NCI-H345 (cell line): Measurements from ENCODE around the gene NIBAN1.
"Not testable (repeated sequence)": the region's sequence is repeated elsewhere in the genome, so short reads cannot be mapped to it uniquely, and the experiment has no call there.

Experiments
- DNase-seq: peaks from one replicate; lab custom pipeline; 2025; lab: John Stamatoyannopoulos, UW

Gene NIBAN1

DNA sequence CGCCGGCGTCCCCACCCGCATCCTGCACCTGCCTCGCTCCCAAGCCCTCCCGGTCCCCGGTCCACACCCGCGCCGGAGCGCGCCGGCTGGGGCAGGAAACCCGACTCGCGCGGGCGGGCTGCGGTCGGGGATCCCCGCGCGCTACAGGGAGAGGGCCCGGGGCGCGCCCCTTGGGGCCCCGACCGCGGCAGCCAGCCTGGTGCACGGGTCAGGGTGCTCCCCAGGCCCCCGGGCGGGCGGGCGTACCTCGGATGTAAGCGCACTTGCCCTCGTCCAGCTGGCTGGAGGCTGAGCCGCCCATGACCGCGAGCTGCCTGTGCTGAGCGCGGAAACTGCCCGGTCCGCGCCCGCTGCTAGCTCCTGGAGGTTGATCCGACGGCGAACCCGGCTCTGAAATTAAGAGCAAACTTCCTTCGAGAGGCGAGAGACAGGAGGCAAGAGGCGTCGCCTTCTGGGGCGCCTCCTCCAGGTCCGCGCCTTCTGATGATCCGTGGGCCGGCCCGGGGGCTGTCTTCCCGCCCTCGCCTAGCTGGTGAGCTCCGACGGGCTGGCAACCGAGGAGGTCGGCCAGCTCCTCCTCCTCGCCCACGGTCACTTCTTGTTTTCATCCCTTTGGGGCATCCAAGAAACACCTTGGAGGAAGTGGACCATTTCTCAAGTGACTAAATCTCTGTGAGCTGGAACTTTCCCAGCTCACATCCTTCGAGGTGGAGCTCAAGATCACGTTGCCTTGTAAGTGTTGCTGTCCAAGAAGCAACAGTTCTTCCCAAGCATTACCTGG, at the start of gene NIBAN1:
Gene NIBAN1, minus strand, starts transcription at position 453 of the 781 bp plus-strand sequence. Its CDS starts 152 bp downstream, at position 301.
- peak; percentile 54 for DNase-seq

GRCh38 chr1:185017966-185018365, 43.7 kb upstream of the NIBAN1 start:
- no peak for DNase-seq

- no peak for DNase-seq
These were observed 43.0 kb upstream of the NIBAN1 start for GRCh38 chr1:185017338-185017737.

DNA sequence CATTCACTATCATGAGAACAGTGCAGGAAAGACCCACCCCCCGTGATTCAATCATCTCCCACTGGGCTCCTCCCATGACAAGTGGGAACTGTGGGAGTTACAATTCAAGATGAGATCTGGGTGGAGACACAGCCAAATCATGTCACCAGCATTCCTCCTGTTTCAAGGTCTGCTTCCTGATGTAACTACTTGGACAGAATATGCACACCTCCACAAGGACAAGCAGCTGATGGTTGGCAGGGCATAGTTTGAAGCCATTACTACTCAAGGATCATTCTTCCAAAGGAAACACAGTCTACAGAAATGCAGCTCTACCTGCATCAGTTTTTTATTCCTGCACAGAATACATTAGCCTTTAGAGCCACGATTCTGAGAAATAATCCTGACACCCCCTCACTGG, 42.6 kb upstream of the NIBAN1 start:
- no peak for DNase-seq

DNA sequence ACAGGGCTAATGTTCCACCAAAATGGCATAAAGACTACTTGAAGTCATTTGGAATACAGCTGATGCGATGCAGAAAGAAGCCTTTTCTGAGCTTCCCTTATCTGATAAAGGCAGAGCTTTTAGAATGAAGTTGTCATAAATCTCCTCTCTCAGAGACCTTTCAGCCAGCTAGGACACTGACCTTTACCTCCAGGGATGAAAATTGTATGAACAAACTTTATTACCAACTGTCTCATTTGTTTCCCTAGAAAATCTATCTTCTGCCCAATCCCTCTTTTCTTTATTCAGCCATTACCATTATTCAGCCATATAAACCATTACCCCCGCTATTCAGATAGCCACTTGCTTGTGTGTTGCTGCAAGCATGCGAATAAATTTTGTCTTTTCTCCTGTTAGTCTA, 41.3 kb upstream of the NIBAN1 start:
- no peak for DNase-seq

GRCh38 chr1:185014941-185015340, 40.6 kb upstream of the NIBAN1 start:
- DNase-seq: no peak

GRCh38 chr1:185010361-185010760, 36.1 kb upstream of the NIBAN1 start:
- no peak for DNase-seq

DNA sequence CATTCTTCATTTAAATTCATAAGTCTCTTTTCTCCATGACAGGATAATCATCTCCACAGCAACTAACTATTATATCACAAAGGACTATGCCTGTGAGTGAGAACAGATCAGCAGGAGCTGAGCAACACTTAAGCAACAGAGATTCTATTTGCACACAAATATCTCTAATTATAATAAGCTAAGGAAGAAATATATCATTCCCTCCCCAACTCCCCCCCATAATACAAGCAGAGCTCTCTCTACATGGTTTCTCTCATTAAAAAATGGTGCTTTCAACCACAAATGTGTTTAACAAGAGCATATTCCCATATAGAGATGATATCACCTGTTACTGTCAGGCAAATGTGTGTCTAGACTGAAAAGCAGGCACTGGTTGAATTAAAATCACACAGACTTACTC, 34.5 kb upstream of the NIBAN1 start:
- peak; percentile 18 for DNase-seq

DNA sequence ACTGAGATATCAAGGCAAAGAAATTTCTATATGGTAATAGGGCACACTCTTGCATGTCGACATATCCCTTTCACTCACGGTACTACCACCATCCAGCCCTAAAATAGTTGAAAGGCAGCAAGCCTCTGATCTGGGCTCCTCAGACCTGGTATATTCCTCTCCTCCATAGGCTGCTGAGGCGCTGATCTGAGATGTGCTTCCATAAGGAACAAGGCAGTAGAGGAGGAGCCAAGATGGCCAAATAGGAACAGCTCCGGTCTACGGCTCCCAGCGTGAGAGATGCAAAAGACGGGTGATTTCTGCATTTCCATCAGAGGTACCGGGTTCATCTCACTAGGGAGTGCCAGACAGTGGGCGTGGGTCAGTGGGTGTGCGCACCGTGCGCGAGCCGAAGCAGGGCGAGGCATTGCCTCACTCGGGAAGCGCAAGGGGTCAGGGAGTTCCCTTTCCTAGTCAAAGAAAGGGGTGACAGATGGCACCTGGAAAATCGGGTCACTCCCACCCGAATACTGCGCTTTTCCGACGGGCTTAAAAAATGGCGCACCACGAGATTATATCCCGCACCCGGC, 27.1 kb upstream of the NIBAN1 start:
- DNase-seq: peak; percentile 42

DNA sequence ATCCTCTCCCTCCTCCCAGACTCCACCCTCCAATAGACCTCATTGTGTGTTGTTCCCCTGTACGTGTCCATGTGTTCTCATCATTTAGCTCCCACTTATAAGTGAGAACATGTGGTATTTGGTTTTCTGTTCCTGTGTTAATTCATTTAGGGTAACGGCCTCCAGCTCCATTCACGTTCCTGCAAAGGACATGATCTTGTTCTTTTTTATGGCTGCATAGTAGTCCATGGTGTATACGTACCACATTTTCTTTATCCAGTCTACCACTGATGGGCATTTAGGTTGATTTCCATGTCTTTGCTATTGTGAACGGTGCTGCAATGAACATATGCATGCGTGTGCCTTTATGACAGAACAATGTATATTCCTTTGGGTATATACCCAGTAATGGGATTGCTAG, 25.7 kb upstream of the NIBAN1 start:
- DNase-seq: not testable (repeated sequence)

DNA sequence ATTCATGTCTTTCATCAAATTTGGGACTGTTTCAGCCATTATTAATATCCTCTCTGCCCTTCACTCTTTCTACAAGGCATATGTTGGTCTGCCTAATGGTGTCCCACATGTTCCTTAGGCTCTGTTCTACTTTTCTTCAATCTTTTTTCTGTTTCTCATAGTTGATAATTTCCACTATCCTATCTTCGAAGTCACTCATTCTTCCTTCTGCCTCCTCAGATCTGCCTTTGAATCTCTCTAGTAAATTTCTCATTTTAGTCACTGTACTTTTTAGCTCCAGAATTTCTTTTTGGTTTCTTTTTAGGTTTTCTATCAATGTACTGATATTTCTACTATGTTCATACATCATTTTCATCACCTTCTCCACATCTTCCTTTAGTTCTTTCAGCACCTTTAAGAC, 20.0 kb upstream of the NIBAN1 start:
- no peak for DNase-seq

- DNase-seq: no peak
These were observed 18.0 kb upstream of the NIBAN1 start for GRCh38 chr1:184992271-184992670.

DNA sequence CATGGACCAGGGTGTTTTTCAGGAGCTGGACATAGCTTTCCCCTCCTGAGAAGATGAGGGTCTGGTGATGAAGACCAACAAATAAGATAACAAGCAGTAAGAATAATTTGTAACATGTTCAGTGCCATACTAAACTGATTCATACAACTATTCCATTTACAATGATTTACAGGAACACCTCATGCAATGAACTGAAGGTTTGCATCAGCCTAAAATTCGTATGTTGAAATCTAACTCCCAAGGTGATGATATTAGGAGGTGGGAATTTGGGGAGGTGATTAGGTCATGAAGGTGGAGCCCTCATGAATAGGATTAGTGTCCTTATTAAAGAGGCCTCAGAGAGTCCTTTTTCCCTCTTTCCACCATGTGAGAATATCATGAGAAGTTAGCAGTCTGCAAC, 15.9 kb upstream of the NIBAN1 start:
- DNase-seq: no peak

- no peak for DNase-seq
These were observed 14.2 kb upstream of the NIBAN1 start for GRCh38 chr1:184988506-184988905.

- DNase-seq: no peak
These were observed 13.4 kb upstream of the NIBAN1 start for GRCh38 chr1:184987696-184988095.

DNA sequence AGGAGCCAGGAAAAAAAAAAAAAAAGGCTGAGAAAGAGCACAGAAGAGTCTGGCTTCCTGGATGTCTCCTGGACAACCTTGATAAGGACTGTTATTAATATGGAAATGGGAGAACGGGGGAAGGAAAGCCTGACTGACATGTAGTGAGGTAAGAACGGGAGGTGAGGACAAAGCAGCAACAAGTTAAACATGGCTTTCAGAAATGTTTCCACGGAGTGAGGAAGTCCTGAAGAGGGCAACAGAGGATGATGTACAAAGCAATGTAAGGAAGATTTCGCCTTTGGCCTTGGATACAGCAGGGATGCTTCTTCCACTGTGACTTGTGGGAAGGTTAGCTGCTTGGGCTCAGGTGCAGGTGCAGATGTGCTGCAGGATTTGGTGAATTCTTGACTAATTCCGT, 11.9 kb upstream of the NIBAN1 start:
- DNase-seq: peak; percentile 24

DNA sequence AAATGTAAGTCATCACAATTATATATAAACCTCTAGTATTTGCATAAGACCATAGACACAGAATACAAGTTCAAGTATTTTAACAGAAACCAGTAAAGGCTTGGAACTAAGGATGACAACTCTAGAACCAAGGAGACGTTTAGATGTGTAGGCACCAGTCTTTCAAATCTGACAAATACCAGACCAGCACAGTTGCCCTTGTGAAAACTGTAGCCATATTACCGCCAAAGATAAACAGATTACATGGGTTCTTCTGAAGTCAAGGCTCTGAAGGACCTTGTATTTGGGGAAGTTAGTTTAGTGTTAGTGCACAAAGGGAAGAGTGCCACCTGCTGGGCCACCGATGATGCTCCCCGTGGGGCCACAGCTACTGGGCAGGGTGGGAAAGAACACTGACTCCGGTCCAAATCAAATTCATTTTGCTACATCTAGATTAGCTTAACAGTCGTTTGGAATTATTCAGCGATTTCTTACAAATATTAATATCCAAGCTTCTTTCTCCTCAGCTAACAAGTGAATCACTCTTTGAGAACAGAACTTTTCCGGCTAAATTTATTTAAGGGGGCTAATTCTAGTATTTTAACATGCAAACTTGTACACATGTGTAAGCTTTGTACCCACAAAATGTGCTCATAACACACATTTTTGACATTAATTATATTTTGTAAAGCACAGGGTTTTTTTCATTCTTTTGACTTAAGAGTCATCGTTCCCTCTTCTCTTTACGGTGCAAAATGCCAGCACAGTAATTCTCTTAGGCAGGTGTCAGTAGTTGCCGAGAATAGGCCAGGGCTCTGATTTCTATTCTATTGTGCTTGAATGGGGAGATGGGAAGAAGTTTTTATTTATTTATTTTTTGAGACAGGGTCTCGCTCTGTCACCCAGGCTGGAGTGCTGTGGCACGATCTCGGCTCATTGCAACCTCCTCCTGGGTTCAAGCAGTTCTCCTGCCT, 8.0 kb upstream of the NIBAN1 start:
- DNase-seq: peak; percentile 77

GRCh38 chr1:184980726-184981125, 6.4 kb upstream of the NIBAN1 start:
- DNase-seq: no peak

DNA sequence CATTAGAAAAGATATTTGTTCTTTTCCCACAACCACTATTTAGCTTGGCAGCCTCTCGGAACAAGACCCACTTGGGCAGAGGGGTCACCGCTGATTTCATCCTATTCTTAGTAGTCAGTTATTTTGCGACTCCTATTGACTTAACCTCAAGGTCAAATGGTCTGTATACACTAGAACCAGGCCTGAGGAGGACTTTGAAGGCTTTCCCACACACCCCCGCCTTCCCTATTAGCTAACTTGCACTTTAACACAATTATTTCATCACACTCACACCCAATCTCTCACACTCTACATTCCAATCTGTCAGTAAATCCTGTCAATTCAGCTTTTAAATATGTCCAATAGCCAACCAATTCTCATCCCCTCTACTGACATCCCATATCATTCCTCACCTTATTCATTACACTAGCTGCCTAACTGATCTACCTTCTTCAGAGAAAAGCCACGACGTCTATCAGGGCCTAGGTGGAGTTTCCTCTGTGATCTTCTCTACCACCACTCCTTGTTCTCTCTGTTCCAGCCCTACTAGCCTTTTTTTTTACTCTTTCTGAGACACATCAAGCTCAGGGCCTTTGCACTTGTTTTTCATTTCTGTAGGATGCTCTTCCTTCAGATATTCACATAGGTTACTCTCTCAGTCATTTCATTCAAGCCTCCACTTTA, 1.0 kb upstream of the NIBAN1 start:
- DNase-seq: no peak

GRCh38 chr1:184974837-184975115, 468 bp upstream of the NIBAN1 start:
- peak; percentile 33 for DNase-seq

DNA sequence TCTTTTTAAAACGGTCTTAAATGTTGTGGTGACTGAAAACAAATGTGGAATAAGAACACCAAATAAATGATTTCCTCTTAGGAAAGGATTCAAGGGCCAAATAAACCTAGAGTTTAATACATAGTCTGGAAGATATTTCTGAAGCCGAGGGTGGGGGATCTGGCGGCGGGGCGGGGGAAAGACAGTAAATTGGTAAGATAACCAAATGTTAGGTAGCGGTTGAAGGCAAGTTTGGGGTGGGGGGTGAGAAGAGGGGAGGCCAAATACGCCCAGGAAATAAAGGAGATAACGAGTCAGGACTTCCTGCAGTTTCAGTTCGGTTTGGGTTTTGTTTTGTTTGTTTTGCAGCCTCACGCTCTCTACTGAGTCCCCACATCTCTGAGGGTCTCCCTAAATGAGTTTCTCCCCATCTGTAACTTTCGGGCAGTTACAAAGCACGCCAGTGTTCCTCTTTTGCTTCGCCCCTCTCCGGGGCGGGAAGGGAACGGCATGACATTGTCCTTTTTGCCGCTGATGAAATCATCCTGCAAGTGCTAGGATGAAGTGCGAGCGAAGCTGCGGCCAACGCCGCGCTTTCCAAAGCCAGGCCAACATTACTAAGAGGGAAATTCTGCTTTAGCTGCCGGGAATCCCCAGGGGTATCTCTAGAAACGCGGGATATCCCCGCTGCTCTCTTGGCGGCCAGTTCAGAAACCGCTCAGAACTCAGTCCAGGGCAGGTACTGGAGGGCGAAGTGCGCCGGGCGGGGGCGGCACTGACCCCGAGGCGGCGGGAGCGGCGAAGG, 844 bp downstream of the NIBAN1 start:
- peak; percentile 65 for DNase-seq
